ENCODE measurements around the gene RIMBP3C.
"Not testable (repeated sequence)": the region's sequence is repeated elsewhere in the genome, so short reads cannot be mapped to it uniquely, and the experiment has no call there.

Gene RIMBP3C

DNA sequence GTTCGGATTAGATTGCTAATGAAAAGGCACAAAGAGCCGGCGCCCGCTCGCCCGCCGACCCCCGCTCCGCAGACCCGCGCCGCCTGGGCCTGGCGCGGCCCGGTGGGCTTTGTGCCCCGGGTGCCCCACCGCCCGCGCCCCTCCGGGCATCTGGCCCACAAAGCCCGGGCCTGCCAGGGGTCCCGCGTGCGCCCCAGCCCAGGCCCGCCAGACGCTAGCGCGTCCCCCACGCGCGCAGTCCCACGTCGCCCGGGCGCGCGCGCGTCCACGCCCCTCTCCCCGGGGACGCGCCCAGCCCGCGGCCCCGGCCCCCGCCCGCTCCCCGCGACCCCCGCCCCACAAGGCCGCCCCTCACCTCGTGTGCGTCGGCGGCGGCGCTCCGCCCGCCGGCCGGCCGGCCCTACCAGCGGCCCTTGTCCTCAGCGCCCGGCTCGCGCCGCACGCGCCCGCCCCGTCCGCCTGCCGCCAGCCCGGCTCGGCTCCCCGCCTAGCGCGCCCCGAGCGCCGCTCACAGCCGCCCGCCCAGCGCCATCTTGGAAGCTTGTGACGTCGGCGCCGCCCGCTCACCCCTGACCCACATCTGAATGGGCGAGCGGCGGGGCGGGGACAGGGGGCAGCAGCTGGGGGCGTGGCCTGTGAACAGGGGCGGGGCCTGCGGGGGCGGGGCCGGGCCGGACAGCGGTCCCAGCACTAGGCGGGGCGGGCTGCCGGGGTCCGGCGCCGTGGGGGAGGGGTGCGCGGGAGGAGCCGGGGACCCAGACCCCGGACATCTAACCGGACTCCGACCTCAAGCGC, 34.1 kb downstream of the RIMBP3C start:
- not testable (repeated sequence) for FAIRE-seq

DNA sequence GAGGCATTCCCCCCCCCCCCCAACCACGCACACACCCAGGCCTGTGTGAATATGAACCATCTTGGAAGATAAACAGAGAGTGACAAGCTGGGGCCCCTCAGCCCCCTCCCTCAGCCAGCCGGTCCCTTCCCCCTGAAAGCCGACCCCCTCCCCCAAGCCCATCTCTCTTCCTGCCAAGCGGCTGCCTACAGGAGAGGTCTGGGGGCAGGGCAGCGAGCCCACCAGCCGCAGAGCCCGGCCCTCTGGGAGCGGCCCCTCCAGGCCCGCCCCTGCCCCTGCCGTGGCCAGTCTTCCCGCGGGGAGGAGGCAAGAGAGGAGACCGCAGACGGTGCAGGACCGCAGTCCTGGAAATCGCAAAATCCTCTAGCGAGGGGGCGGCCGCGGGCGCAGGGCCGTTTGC, 34.7 kb downstream of the RIMBP3C start:
- FAIRE-seq = not testable (repeated sequence)

DNA sequence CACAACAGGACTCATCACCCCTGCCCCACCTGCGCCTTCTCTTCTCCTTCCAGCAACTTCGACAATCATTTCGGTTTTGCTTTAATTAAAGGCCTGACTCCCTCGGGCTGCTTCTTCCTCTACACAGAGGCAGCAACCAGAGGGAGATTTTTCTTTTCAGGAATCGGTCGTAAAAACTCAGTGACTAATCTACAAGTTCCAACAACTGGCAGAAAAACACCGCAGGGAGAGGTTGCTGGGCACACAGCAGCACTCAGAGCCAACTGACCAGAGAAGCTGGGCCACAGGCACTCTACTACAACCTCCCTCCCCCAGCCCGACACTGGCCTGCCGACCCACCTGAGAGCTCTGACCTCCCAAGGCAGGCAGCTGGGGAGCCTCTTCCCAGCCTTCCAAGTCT, 36.0 kb downstream of the RIMBP3C start:
- FAIRE-seq = not testable (repeated sequence)

GRCh38 chr22:21514117-21514516, 37.1 kb downstream of the RIMBP3C start:
- FAIRE-seq = not testable (repeated sequence)

- FAIRE-seq = not testable (repeated sequence)
These were observed 39.2 kb downstream of the RIMBP3C start for GRCh38 chr22:21512022-21512421.

DNA sequence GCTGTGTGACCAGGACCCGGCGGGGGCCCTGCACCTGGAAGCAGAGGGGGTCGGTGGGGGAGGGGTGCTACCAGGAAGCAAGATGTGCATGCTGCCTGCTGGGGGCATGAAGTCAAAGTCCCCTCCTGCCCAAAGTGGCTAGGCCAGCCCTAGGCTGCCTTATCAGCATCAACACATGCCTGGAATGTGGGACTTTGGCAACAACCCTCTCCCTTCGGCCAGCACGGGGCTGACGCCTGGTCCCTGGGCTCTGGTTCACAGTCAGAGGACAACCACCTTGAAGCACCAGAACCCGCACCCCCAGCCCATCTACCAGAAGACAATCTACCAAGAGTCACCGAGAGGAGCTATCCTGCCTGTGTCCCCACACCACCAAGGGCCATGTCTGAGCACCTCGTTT, 40.9 kb downstream of the RIMBP3C start:
- not testable (repeated sequence) for FAIRE-seq

DNA sequence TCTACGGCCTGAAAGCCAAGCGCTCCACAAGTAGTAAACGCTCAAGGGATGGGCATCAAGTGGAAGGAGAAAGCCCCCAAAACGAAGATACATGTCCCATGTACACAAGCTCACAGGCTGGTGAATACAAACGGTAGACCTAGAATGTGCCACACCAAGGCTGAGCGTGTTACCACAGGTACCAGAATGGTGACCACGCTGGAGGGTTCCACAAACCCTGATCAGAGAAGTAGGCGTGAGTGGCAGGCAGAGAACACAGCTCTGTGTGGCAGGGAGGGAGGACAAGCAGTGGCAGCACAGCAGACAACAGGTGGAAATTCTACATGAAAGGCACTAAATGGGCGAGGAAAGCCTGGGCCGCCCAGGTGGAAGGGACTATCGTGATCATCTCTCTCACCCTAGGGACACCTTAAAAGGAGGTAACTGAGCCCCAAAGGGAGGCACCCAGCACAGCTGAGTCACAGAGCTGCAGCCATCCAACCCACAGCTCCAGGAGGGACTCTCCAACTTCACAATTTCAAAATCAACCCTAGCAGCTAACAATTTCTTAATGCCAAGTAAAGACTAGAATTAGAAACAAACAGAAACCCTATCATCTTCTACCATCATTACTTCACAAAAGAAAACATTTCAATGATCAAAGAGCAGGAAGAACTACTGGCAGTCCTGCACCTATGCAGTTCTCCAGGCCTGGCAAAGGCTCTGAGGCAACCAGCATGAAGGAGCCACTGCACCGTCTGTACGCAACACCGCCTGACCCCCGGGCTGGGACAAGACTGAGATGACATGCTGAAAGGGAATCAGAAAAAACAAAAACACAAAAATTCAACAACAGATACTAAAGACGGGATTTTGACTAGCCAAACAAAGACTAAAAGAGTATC, 51.4 kb downstream of the RIMBP3C start:
- FAIRE-seq = not testable (repeated sequence)

GRCh38 chr22:21498489-21498888, 52.8 kb downstream of the RIMBP3C start:
- not testable (repeated sequence) for FAIRE-seq

- not testable (repeated sequence) for FAIRE-seq
These were observed 53.3 kb downstream of the RIMBP3C start for GRCh38 chr22:21497984-21498383.

Measured in TTC549 (cell line).